ENCODE results near the gene KAT8. TPM values are rescaled to one million over a fixed set of nuclear protein-coding genes. Genes with fewer than 3 reads are reported as not detected.
A peak's percentile ranks its signal among the peaks of the same experiment; 100 is the strongest.

The KAT8 gene
- total and polyA plus RNA-seq, 2 of the 13 experiments (the other 11 are each of a cell fraction or from before 2014, with no cell fraction given), result 79.0 to 84.2 TPM

DNA sequence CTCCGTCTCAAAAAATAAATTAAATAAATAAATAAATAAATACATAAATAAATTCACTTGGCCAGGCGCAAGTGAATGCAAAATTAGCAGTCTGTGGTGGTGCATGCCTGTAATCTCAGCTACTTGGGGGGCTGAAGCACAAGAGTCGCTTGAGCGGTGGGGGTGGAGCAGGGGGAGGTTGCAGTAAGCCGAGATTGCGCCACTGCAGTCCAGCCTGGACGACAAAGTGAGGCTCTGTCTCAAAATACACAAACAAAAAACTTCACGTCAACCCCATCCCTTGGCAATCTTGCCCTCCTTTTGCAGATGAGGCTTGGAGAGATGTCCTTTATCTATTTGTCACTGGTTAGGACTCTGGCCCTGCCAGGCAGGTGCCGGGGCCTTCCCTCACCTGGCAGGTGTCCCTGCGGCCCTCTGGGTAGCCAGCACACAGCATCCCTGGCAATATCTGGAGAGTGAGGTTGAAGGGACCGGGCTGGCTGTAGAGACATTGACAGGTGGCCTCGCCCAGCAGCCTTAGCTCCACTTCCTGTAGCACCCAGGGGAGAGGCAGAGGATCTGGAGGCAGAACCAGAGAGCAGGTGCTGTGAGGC, 28.0 kb downstream of the KAT8 start (continued):
- TF ChIP-seq SP5 (CRISPR knock-in tag; IDR thresholded peaks at IDR 0.05; ENCODE audit: borderline replicate concordance, low read depth) (peak; percentile 36; the same call in 1 of the 2 replicates), ZKSCAN5 (CRISPR knock-in tag; IDR thresholded peaks at IDR 0.05) (no peak), EED (CRISPR knock-in tag; IDR thresholded peaks at IDR 0.05) (no peak), NFIB (CRISPR knock-in tag; IDR thresholded peaks at IDR 0.05; ENCODE audit: borderline replicate concordance) (0 out of 2 replicates have a peak, but pooled peaks have one; percentile 37), FOXO1 (CRISPR knock-in tag; IDR thresholded peaks at IDR 0.05) (0 out of 2 replicates have a peak, but pooled peaks have one; percentile 5), ZNF567 (CRISPR knock-in tag; IDR thresholded peaks at IDR 0.05; ENCODE audit: borderline replicate concordance) (0 out of 2 replicates have a peak, but pooled peaks have one; percentile 31), EP300 (IDR thresholded peaks at IDR 0.05; ENCODE audit: low read depth in 2 of 2, low read length in 2 of 2) (no peak), EP300 (CRISPR knock-in tag; IDR thresholded peaks at IDR 0.05; ENCODE audit: borderline replicate concordance) (no peak), NCOR1 (IDR thresholded peaks at IDR 0.05; ENCODE audit: borderline replicate concordance, low read length) (no peak), RORA (CRISPR knock-in tag; IDR thresholded peaks at IDR 0.05) (no peak), ZNF792 (CRISPR knock-in tag; IDR thresholded peaks at IDR 0.05) (no peak), ZNF816 (CRISPR knock-in tag; IDR thresholded peaks at IDR 0.05; ENCODE audit: borderline replicate concordance) (no peak), LCORL (IDR thresholded peaks at IDR 0.05) (no peak), LCORL (CRISPR knock-in tag; IDR thresholded peaks at IDR 0.05) (0 out of 2 replicates have a peak, but pooled peaks have one; percentile 21), CEBPB (IDR thresholded peaks at IDR 0.05; ENCODE audit: borderline replicate concordance, low read depth, low read length) (peak; percentile 93), HDAC2 (CRISPR knock-in tag; IDR thresholded peaks at IDR 0.05) (peak; percentile 42; the same call in 1 of the 2 replicates), CBFB (CRISPR knock-in tag; IDR thresholded peaks at IDR 0.05) (no peak), MEIS2 (CRISPR knock-in tag; IDR thresholded peaks at IDR 0.05) (no peak), BHLHE40 (IDR thresholded peaks at IDR 0.05; ENCODE audit: low read length) (no peak), IRF2 (CRISPR knock-in tag; IDR thresholded peaks at IDR 0.05) (0 out of 2 replicates have a peak, but pooled peaks have one; percentile 32)
- TF ChIP-seq, protein P1, sequence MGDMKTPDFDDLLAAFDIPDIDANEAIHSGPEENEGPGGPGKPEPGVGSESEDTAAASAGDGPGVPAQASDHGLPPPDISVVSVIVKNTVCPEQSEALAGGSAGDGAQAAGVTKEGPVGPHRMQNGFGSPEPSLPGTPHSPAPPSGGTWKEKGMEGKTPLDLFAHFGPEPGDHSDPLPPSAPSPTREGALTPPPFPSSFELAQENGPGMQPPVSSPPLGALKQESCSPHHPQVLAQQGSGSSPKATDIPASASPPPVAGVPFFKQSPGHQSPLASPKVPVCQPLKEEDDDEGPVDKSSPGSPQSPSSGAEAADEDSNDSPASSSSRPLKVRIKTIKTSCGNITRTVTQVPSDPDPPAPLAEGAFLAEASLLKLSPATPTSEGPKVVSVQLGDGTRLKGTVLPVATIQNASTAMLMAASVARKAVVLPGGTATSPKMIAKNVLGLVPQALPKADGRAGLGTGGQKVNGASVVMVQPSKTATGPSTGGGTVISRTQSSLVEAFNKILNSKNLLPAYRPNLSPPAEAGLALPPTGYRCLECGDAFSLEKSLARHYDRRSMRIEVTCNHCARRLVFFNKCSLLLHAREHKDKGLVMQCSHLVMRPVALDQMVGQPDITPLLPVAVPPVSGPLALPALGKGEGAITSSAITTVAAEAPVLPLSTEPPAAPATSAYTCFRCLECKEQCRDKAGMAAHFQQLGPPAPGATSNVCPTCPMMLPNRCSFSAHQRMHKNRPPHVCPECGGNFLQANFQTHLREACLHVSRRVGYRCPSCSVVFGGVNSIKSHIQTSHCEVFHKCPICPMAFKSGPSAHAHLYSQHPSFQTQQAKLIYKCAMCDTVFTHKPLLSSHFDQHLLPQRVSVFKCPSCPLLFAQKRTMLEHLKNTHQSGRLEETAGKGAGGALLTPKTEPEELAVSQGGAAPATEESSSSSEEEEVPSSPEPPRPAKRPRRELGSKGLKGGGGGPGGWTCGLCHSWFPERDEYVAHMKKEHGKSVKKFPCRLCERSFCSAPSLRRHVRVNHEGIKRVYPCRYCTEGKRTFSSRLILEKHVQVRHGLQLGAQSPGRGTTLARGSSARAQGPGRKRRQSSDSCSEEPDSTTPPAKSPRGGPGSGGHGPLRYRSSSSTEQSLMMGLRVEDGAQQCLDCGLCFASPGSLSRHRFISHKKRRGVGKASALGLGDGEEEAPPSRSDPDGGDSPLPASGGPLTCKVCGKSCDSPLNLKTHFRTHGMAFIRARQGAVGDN (CRISPR knock-in tag; IDR thresholded peaks at IDR 0.05), result peak; percentile 39; the same call in 1 of the 2 replicates
- TF ChIP-seq, protein P2, sequence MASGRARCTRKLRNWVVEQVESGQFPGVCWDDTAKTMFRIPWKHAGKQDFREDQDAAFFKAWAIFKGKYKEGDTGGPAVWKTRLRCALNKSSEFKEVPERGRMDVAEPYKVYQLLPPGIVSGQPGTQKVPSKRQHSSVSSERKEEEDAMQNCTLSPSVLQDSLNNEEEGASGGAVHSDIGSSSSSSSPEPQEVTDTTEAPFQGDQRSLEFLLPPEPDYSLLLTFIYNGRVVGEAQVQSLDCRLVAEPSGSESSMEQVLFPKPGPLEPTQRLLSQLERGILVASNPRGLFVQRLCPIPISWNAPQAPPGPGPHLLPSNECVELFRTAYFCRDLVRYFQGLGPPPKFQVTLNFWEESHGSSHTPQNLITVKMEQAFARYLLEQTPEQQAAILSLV (CRISPR knock-in tag; IDR thresholded peaks at IDR 0.05; ENCODE audit: borderline replicate concordance), result no peak
- TF ChIP-seq, protein P3, sequence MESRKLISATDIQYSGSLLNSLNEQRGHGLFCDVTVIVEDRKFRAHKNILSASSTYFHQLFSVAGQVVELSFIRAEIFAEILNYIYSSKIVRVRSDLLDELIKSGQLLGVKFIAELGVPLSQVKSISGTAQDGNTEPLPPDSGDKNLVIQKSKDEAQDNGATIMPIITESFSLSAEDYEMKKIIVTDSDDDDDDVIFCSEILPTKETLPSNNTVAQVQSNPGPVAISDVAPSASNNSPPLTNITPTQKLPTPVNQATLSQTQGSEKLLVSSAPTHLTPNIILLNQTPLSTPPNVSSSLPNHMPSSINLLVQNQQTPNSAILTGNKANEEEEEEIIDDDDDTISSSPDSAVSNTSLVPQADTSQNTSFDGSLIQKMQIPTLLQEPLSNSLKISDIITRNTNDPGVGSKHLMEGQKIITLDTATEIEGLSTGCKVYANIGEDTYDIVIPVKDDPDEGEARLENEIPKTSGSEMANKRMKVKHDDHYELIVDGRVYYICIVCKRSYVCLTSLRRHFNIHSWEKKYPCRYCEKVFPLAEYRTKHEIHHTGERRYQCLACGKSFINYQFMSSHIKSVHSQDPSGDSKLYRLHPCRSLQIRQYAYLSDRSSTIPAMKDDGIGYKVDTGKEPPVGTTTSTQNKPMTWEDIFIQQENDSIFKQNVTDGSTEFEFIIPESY (CRISPR knock-in tag; IDR thresholded peaks at IDR 0.05), result no peak
- TF ChIP-seq, protein P4, sequence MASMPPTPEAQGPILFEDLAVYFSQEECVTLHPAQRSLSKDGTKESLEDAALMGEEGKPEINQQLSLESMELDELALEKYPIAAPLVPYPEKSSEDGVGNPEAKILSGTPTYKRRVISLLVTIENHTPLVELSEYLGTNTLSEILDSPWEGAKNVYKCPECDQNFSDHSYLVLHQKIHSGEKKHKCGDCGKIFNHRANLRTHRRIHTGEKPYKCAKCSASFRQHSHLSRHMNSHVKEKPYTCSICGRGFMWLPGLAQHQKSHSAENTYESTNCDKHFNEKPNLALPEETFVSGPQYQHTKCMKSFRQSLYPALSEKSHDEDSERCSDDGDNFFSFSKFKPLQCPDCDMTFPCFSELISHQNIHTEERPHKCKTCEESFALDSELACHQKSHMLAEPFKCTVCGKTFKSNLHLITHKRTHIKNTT (CRISPR knock-in tag; IDR thresholded peaks at IDR 0.05), result no peak

Data from HepG2 (cell line).